Muscle of back (tissue), 13 donors: ENCODE measurements around the gene PRDX1. TPM values are rescaled to one million over a fixed set of nuclear protein-coding genes. Genes with fewer than 3 reads are reported as not detected.

ENCODE experiments used
- DNase-seq, 3 donors: peaks; one replicate each; pipeline versions ENCODE4 v3.0.0 to v3.0.0-alpha.2; 2013
- long read RNA-seq, 9 donors: transcript quantifications; one replicate each; lab custom pipeline, GENCODE V29; 2026
- polyA plus RNA-seq, 10 donors: library from polyadenylated mRNA; unstranded; fragments of 120-200 nt; gene quantifications; one replicate each; pipeline ENCODE4 v1.2.1, GENCODE V29; 2013; ENCODE audit not compliant: insufficient read length in 10 of 10

PRDX1 gene
- polyA plus RNA-seq: 100 to 1,000 TPM; 151 to 220 (median 168) TPM
- long read RNA-seq, donor 1, transcript PRDX1-202 (6 exons, 1,021 nt): major isoform, 107 of 129 reads
- long read RNA-seq, donor 1, partial matches to known transcripts: 21 of 129 reads
- long read RNA-seq, donor 1, other reads (novel, unspliced or antisense): 0 of 129 reads
- long read RNA-seq, donor 2, transcript PRDX1-202 (6 exons, 1,021 nt): major isoform, 84 of 92 reads
- long read RNA-seq, donor 2, partial matches to known transcripts: 8 of 92 reads
- long read RNA-seq, donor 2, other reads (novel, unspliced or antisense): 0 of 92 reads
- long read RNA-seq, donor 3: 0 reads
- long read RNA-seq, donor 4, transcript PRDX1-202 (6 exons, 1,021 nt): major isoform, 80 of 115 reads
- long read RNA-seq, donor 4, partial matches to known transcripts: 34 of 115 reads
- long read RNA-seq, donor 4, other reads (novel, unspliced or antisense): 0 of 115 reads
- long read RNA-seq, donor 5, transcript PRDX1-202 (6 exons, 1,021 nt): major isoform, 127 of 149 reads
- long read RNA-seq, donor 5, partial matches to known transcripts: 21 of 149 reads
- long read RNA-seq, donor 5, other reads (novel, unspliced or antisense): 0 of 149 reads
- long read RNA-seq, donor 6, transcript PRDX1-202 (6 exons, 1,021 nt): major isoform, 131 of 142 reads
- long read RNA-seq, donor 6, partial matches to known transcripts: 10 of 142 reads
- long read RNA-seq, donor 6, other reads (novel, unspliced or antisense): 0 of 142 reads
- long read RNA-seq, donor 7, transcript PRDX1-202 (6 exons, 1,021 nt): major isoform, 89 of 109 reads
- long read RNA-seq, donor 7, partial matches to known transcripts: 18 of 109 reads
- long read RNA-seq, donor 7, other reads (novel, unspliced or antisense): 0 of 109 reads
- long read RNA-seq, donor 8, transcript PRDX1-202 (6 exons, 1,021 nt): major isoform, 121 of 149 reads
- long read RNA-seq, donor 8, partial matches to known transcripts: 27 of 149 reads
- long read RNA-seq, donor 8, other reads (novel, unspliced or antisense): 0 of 149 reads
- long read RNA-seq, donor 9, transcript PRDX1-202 (6 exons, 1,021 nt): major isoform, 14 of 14 reads
- long read RNA-seq, donor 9, partial matches to known transcripts: 0 of 14 reads
- long read RNA-seq, donor 9, other reads (novel, unspliced or antisense): 0 of 14 reads

DNA sequence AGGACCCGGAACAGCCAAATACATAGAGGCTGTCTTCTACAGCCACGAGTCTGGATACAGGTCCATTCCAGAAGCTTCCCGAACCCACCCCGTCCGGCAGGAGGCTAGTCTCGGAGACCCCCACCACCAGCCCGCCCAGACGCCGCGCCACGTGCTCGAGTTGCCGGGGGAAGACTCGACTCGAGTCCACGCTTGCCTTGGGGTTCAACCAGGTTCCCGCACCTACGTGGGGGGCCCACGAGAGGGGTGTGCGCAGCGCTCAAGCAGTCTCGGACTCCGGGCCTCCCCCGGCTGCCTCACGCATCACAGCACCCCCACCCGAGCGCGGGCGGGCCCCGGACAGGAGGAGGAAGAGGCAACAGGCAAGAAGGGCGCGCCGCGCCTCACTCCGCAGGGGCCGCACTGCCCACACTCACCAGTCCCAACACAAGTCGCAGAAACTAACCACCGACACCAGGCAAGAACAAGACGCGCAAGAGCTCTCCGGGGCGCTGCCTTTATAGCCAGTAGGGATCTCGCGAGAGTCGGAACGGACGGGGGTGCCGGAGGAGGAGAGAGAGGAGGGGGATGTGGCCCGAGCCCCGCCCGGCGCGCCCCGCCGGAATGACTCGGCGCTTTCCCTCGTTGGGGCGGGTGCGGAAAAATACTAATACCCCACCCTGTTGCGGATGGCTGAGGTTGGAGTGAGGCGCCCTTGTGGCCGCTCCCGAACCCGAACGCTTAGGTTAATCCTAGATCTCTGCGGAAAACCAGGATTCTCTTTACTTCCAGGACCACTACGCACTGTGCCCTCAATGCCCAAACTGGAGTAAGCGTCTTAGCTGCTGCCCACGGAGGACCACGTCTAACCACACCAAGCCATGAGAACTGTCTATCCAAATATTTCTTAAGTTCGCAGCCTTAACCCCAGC, at the start of gene PRDX1:
Gene PRDX1 (minus strand): TSS at position 472 of the 911 bp plus-strand sequence. CDS start 2,841 bp downstream, outside the sequence.
- DNase-seq: peak; percentile 96 to 98 (median 97)

DNA sequence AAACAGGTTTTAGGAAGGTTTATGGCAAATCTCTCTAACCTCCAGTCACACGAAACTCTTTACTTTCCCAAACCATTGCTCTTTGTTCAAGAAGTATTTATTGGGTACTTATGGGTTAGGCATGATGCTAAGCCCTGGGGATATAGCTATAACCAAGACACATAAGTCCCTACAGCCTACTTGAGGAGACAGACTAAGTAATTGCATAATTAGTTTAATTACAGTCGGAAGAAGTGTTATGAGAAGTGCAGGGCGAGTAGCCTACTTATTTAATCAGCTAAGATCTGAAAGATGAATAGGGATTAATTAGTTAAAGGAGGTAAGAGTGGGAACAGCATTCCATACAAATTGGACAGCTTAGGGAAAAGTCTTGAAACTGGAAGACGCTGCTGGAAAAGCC, 48.9 kb upstream of the PRDX1 start:
- DNase-seq: no peak

DNA sequence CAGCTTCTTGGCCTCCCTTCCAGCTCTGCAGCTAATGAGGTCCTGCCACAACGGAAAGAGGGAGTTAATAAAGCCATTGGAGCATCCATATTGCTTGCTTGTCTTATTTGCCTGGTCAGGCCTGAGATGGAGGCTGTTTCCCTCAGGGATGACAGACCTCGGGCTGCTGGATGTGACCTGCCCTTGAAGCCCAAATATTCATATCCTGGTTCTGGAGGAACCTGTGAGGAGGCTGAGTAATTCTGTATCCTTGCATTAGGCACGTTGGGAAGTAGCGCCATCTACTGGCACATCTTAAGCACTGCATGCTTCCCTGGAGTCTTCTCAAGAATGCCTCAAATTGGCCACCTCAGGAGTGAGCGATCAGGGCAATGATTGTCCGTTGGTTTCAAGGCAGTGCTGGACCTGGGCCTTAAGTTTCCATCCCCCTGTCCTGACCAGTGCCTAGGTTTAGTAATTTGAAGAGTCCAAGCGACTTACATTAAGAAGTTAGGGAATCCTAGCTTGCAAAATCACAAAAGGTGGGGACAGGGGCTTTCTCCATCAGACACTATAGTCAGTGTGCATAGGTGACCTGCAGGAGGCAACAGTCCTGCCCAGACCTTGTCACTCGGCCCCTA, 48.4 kb upstream of the PRDX1 start:
- peak; percentile 60 to 81 (median 75) for DNase-seq

DNA sequence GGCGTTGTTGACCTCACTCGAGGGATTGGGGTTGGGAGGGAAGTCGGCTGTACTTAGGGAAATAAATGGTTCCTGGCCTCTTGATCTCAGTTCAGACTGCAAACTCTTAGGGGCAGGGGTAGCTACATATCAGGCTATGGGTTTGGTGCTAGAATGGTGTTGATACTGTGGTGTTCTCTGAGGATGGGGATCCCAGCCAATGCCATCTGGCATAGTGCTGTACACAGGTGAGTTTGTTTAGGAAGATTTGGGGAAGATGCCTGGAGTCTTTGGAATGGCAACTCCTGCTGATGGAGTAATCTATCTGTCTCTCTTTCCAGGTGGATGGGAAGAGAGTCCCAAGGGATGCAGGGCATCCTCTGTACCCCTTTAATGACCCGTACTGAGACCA, 47.9 kb upstream of the PRDX1 start:
- DNase-seq: no peak

DNA sequence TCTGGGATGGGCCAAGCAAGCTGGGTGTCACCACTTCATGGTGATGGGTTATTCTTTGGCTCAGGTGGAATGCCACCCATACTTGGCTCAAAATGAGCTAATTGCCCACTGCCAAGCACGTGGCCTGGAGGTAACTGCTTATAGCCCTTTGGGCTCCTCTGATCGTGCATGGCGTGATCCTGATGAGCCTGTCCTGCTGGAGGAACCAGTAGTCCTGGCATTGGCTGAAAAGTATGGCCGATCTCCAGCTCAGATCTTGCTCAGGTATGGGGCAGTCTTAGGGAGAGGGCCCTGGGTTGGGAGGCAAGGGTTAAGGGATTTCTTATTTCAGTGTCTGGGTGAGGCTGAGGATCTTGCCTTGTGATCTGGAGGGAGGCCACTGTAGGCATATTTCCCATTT, 46.7 kb upstream of the PRDX1 start:
- no peak for DNase-seq

DNA sequence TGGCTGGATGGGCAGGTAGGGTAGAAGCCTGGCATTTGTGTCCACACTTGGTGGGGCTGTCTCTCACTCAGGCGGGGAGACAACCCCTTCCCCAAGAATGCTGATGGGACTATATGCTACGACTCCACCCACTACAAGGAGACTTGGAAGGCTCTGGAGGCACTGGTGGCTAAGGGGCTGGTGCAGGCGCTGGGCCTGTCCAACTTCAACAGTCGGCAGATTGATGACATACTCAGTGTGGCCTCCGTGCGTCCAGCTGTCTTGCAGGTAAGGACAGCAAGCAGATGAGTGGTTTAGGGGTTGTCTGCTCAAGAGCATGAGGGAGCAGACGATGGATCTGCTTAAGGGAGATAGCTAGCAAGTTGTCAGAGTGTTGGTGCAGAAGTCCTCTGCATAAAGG, 46.2 kb upstream of the PRDX1 start:
- no peak for DNase-seq

DNA sequence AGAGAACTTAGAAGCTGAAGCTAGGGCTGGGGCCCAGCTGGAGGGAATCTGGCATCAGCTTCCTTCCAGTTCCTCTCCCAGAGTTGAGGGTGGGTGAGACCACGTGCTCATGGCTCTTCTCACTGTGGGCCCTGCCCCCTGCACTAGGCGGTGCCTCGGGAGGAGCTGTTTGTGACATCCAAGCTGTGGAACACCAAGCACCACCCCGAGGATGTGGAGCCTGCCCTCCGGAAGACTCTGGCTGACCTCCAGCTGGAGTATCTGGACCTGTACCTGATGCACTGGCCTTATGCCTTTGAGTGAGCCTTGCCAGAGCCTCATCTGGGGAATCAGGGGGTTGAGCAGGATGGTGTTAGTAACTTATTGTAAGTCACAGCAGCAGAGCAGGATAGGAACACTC, 45.0 kb upstream of the PRDX1 start:
- DNase-seq: no peak

DNA sequence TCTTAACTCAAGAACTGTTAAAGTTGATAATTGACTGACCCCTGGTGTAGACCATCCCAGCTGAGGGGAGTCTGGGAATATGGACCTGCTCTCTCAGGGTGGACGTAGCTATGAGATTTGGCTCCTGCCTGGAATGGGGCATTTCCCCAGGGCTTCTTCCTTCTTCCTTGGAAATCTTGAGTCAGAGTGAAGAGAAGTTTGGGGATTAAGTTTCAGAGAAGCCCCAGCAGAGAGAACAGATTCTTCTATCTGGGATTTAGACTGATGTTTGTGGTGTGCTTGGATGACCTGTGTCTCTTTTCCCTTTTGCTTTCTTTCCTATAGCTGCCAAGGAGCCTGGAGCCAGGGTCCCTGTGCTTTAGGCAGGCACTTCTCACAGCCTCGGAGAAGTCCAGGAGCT, 42.2 kb upstream of the PRDX1 start:
- no peak for DNase-seq

DNA sequence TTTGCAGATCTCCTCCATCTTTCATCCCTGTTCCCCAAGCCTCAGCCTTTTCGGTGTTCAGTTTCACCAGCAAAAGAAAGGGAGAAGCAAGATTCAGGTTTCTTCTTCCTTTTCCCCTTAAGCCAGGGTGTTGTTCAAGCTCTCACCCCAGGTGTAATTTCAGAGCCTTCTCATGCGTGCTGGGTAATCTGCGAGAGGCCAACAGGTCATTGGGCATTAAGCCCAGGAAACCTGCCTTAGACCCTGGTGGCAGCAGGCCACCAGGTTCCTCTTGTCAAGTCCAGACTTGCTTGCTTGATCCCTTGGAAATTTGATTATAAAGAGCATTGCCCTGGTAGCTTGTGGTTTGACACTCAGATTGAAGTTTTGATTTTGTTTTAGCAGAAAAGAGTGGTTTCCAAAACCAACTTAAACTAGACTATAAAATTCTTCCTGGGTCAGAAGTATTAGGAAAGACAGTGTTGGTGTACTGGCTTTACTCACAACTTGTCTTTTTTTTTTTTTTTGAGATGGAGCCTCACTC, 35.8 kb upstream of the PRDX1 start:
- DNase-seq: no peak

DNA sequence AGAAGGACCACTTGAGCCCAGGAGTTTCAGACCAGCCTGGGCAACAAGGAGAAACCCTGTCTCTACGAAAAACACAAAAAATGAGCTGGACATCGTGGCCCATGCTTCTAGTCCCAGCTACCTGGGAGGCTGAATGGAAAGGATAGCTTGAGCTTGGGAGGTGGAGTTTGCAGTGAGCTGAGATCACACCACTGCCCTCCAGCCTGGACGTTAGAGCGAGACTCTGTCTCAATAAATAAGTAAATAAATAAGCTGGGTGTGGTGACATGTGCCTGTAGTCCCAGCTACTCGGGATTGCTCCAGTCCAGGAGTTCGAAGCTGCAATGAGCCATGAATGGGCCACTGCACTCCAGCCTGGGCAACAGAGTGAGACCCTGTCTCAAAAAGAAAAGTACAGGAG, 32.5 kb upstream of the PRDX1 start:
- DNase-seq: no peak

DNA sequence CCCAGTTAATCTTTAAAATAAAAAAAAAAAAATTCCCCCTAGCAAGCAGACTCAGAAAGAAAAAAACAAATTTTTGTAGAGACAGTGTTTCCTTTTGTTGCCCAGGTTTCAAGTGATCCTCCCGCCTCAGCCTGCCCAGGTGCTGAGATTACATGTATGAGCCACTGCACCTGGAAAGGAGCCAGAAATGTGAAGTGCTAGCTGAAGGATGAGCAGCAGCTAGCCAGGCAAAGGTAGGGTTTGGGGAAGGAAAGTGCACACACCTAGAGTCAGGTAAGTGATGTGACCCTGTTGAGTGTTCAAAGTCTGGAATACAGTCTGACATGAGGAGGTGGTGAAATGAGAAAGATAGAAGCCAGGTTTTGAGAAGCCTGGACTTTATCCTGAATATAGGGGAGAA, 30.6 kb upstream of the PRDX1 start:
- DNase-seq: no peak

DNA sequence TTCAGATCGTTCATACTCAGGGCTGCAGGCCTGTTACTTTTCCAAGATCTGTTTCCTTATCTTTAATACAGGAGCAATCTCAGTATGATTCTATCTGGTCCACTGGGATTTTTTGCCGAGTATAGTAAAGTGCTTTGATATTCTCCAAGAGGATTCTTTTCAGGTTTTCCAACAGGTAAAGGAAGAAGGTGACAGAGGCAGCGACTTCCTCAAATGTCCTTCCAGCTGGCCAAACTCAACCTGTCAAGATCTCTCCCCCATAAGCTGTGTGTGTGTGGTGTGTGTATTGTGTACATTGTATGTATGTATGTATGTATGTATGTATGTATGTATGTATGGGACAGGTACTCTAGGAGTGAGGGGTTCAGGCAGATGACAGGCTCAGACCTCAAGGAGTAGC, 30.0 kb upstream of the PRDX1 start:
- DNase-seq: no peak

DNA sequence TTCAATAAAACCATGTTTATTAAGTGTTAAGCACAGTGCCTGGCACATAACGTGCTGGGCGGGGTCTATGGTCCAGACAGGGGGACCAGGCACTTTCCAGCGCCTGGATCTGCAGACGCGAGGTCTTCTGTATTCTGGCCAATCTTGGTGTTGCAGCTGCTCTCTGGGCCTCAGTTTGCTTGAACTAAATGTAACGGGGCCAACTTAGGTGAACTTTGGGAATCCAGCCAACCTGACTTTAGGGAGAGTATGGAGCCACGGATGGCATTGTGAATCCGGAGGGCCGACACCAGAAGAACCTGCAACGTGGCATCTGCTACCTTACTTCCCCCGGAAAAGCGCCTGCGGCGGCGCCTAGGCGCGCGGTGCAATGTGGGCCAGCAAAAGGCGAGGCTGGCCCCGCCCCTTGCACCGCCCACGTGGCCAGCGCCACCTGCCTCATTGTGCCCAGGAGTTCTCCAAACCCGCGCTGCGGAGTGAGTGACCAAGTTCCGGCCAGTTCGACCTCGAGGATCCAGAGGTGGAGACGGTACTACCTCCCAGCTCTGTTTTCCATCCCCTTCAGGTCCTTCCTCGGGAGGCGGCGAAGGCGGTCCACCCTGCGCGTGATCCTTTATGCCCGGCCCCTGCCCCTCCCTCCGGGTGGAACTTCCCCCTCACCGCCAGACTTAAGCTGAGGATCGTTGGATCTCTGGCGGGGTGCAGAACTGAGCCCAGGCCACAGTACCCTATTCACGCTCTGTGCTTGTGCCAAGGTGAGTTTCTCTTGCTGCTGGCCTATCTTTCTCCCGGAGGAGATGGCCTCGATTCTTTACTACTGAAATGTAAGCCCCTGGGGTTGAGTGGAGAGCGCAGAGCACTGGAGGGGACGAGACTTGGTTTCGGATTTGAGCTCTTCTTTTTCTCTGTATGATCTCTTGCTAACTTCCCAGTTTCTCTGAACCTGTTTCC, 29.0 kb upstream of the PRDX1 start, which contains the start of gene AKR1A1:
Gene AKR1A1 (plus strand): TSS at position 426 of the 951 bp plus-strand sequence. CDS start 10,969 bp downstream, outside the sequence.
- peak; percentile 88 to 98 (median 93) for DNase-seq

DNA sequence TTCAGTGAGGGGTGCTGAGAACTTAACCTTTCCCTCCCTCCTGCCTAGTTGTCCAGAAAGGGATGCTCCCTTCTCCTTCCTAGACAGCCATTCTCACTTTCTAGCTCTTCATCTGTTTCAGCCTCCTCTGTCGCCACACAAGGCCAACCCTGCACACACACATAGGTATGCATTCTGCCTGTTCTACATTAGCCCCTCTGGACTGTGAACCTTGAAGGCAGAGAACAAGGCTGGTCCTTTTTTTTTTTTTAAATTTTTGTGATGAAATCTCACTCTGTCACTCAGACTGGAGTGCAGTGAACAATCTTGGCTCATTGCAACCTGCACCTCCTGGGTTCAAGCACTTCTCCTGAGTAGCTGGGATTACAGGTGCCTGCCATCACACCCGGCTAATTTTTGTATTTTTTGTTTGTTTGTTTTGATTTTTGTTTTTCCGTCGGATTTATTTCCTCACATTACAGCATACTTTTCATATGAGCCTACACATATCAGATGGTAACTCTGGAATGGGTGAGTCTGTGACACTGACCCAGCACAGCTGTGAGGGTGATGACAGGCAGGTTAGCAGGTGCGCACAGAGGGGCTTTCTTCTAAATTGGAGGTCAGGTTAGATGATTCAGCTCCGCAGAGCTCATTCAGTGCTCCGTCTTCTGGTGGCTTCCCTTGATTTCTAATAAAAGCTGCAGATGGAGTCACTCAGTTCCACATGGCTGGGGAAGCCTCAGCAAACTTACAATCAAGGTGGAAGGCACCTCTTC, 24.0 kb upstream of the PRDX1 start:
- no peak for DNase-seq

DNA sequence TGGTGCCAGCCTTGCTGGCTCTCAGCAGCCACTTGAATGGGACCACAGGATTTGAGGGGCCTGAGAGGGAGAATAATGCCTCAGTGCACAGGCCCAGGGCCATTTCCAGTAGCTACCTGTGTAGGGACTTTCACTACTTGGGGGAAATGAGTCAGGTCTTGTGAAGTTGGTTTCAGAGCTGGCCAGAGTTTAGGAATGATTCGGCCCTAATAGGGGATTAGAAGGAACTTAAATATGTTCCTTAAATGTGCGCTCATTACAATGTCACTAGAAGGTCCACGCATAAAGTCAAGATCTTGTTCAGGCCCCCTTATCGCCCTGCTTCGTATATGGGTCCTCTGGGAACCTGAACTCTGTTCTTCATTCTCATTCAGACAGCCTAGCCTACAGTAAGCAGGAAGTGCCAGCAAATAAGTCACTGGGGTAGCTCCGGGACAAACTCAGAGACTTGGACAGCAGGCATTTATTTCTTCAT, 23.4 kb upstream of the PRDX1 start:
- DNase-seq: no peak

DNA sequence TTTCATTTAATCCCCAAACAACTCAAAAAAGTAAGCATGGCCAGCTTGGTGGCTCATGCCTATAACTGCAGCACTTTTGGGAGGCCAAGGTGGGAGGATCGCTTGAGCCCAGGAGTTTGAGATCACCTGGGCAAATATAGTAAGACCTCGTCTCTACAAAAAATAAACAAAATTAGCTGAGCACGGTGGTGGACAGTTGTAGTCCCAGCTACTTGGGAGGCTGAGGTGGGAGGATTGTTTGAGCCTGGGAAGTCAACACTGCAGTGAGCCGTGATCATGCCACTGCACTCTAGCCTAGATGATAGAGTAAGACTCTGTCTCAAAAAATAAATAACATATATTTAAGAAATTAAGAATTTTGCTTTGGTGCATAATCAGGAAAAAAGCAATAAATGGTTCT, 22.8 kb upstream of the PRDX1 start:
- no peak for DNase-seq

DNA sequence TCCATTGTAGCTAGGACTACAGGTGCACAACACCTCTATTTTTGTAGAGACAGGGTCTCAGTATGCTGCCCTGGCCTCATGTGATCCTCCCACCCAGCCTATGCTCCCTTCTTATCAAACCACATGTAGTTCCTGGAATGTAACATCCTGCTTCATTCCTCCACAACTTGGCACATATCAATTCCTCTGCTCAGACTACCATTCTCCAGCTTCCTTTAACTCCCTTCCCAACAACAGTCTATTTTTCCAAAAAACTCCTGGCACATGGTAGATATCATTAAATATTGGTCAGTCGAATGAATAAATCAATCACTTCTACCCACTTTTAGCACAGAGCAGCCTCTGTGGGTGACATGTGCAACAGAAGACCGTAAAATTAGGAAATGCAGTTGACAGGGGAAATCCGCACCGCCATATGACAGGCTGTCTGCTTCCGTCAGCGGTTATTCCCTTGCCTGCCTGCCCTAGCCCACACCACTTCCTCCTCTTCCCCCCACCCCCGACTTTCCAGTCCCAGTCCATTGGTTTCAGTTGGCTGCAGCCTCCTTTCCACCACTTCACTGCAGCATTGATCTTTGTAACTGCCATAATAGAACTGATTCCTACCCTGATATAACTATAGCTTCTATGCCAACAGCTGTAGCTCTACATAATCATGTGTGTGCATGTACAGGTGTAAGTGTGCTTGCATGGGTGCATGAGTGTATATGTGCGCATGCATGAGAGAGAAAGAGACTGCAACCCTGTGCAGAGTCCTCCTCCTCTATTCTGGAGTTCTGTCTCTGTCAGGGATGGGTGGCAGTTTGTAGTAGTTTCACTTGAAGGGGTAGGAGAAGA, 22.1 kb upstream of the PRDX1 start:
- DNase-seq: peak in 2 of 3 donors; percentile 40 to 58
